OCI-LY1 (cell line): ENCODE results near the gene S100A9.

Source experiments
- H2AFZ ChIP-seq: fragments of 200-600 bp; sonication (generic), shearing (Covaris generic); 2 replicates; pipeline ENCODE4 v1.6.0; 2014; ENCODE audit warnings: antibody characterized with exemption, mild to moderate bottlenecking, low read length
- H3F3A ChIP-seq: fragments of 200-600 bp; sonication (generic), shearing (Covaris generic); 2 replicates; pipeline ENCODE4 v1.6.0; 2014; ENCODE audit warnings: mild to moderate bottlenecking, antibody characterized with exemption, low read length, moderate library complexity; ENCODE audit not compliant: insufficient read depth
- H3K27ac ChIP-seq: fragments of 200-600 bp; sonication (generic); 2 replicates; pipeline ENCODE4 v1.5.1; 2014; ENCODE audit warnings: low read length, mixed run types, mild to moderate bottlenecking, low read depth; ENCODE audit not compliant: poor library complexity, severe bottlenecking
- H3K27me3 ChIP-seq: fragments of 200-600 bp; sonication (generic); 2 replicates; pipeline ENCODE4 v1.6.0; 2014; ENCODE audit warnings: antibody characterized with exemption, mild to moderate bottlenecking, low read length, moderate library complexity; ENCODE audit not compliant: insufficient read depth
- H3K36me3 ChIP-seq: fragments of 200-600 bp; sonication (generic); 2 replicates; pipeline ENCODE4 v1.6.1; 2014; ENCODE audit warnings: mild to moderate bottlenecking, antibody characterized with exemption, low read length, moderate library complexity, mixed read lengths; ENCODE audit not compliant: insufficient read depth
- H3K4me1 ChIP-seq: fragments of 200-600 bp; sonication (generic); 2 replicates; pipeline ENCODE4 v1.5.1; 2014; ENCODE audit warnings: mild to moderate bottlenecking, low read length, moderate library complexity; ENCODE audit not compliant: insufficient read depth, severe bottlenecking
- H3K4me2 ChIP-seq: fragments of 200-600 bp; sonication (generic), shearing (Covaris generic); 2 replicates; pipeline ENCODE4 v1.6.1; 2014; ENCODE audit warnings: low read length
- H3K4me3 ChIP-seq: fragments of 200-600 bp; sonication (generic); 2 replicates; pipeline ENCODE4 v1.5.1; 2014; ENCODE audit warnings: low read length, low read depth, mild to moderate bottlenecking, mixed read lengths; ENCODE audit not compliant: poor library complexity, severe bottlenecking
- H3K79me2 ChIP-seq: fragments of 200-600 bp; shearing (Covaris generic); 2 replicates; pipeline ENCODE4 v1.6.1; 2016; ENCODE audit warnings: mixed run types, low read length, mixed read lengths; ENCODE audit not compliant: insufficient read depth
- H3K9ac ChIP-seq: fragments of 200-600 bp; sonication (generic), shearing (Covaris generic); 2 replicates; pipeline ENCODE4 v1.6.1; 2014; ENCODE audit warnings: mild to moderate bottlenecking, low read length, mixed read lengths
- H3K9me2 ChIP-seq: fragments of 200-600 bp; sonication (generic), shearing (Covaris generic); 2 replicates; pipeline ENCODE4 v1.6.1; 2014; ENCODE audit warnings: low read depth, mild to moderate bottlenecking, low read length, mixed read lengths
- H3K9me3 ChIP-seq: fragments of 200-600 bp; shearing (Covaris generic); 2 replicates; pipeline ENCODE4 v1.6.1; 2014; ENCODE audit warnings: low read length, mixed read lengths
- H4K20me1 ChIP-seq: fragments of 200-600 bp; sonication (generic), shearing (Covaris generic); 2 replicates; pipeline ENCODE4 v1.6.0; 2016; ENCODE audit warnings: mild to moderate bottlenecking, low read length; ENCODE audit not compliant: insufficient read depth
- EZH2 ChIP-seq: fragments of 200-600 bp; sonication (generic), shearing (Covaris generic); IDR thresholded peaks from 2 replicates; pipeline ENCODE4 v1.8.0; 2017; ENCODE audit warnings: borderline replicate concordance, mixed run types, mild to moderate bottlenecking, antibody characterized with exemption, low read length, moderate library complexity, mixed read lengths
- TF ChIP-seq, protein P1 (sequence below): fragments of 200-600 bp; sonication (generic), shearing (Covaris generic); IDR thresholded peaks from 2 replicates; pipeline ENCODE4 v1.5.1; 2017; ENCODE audit warnings: mild to moderate bottlenecking, antibody characterized with exemption, low read length, moderate library complexity, mixed read lengths

The S100A9 gene

GRCh38 chr1:153399401-153400055, 41.9 kb downstream of the S100A9 start:
- Histone ChIP-seq H3K79me2 (no peaks in the 10 kb centered on the region), H3F3A (no peaks in the 10 kb centered on the region), H3K4me2 (no peak overlapping the region), H3K36me3 (no peaks in the 10 kb centered on the region), H3K27ac (no peak overlapping the region), H2AFZ (no peak overlapping the region), H3K9me3 (no peaks in the 10 kb centered on the region), H3K4me3 (no peak overlapping the region), H4K20me1 (no peaks in the 10 kb centered on the region), H3K4me1 (no peaks in the 10 kb centered on the region), H3K27me3 (peaks cover 8% of the 10 kb centered on the region; the same call in 1 of the 2 replicates), H3K9me2 (no peaks in the 10 kb centered on the region), H3K9ac (no peak overlapping the region)
- TF ChIP-seq, protein P1, sequence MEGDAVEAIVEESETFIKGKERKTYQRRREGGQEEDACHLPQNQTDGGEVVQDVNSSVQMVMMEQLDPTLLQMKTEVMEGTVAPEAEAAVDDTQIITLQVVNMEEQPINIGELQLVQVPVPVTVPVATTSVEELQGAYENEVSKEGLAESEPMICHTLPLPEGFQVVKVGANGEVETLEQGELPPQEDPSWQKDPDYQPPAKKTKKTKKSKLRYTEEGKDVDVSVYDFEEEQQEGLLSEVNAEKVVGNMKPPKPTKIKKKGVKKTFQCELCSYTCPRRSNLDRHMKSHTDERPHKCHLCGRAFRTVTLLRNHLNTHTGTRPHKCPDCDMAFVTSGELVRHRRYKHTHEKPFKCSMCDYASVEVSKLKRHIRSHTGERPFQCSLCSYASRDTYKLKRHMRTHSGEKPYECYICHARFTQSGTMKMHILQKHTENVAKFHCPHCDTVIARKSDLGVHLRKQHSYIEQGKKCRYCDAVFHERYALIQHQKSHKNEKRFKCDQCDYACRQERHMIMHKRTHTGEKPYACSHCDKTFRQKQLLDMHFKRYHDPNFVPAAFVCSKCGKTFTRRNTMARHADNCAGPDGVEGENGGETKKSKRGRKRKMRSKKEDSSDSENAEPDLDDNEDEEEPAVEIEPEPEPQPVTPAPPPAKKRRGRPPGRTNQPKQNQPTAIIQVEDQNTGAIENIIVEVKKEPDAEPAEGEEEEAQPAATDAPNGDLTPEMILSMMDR = no peak
- no peak for TF ChIP-seq EZH2

- no peaks in the 10 kb centered on the region for H3K9me3 ChIP-seq
- H3K79me2 ChIP-seq = no peaks in the 10 kb centered on the region
- H3K27ac ChIP-seq = no peak overlapping the region
- no peak overlapping the region for H3K9ac ChIP-seq
- no peaks in the 10 kb centered on the region for H3K9me2 ChIP-seq
- H3K4me3 ChIP-seq = no peak overlapping the region
- TF ChIP-seq, protein P1 = no peak; the same call in 1 of the 2 replicates
- no peak for TF ChIP-seq EZH2
- H2AFZ ChIP-seq = no peak overlapping the region
- H4K20me1 ChIP-seq = no peaks in the 10 kb centered on the region
- no peaks in the 10 kb centered on the region for H3K36me3 ChIP-seq
- no peaks in the 10 kb centered on the region for H3K4me1 ChIP-seq
- H3K27me3 ChIP-seq = peaks cover 8% of the 10 kb centered on the region; the same call in 1 of the 2 replicates
- H3K4me2 ChIP-seq = no peak overlapping the region
- H3F3A ChIP-seq = no peaks in the 10 kb centered on the region
Observed at GRCh38 chr1:153400244-153400643, 42.6 kb downstream of the S100A9 start.

DNA sequence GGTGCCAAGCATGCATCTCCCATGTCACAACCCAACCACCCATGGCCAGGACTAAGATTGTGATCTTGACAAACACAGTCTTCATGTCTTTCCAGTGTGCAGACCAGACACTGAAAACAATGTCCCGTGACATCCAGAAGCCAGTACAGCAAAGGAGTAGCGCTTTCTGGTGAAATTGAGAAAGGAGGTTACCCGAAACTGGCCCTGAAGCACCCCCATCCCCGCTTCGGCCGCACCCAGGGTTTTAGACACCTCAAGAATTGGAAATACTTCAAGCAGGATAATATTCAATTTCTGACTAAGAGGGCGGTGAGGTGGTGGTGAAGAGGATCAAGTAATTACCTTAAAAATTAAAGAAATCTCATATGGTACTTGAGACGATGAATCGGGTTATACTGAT, 43.8 kb downstream of the S100A9 start:
- Histone ChIP-seq H3K9me2 (no peaks in the 10 kb centered on the region), H3K9ac (no peak overlapping the region), H3K27me3 (peaks cover 8% of the 10 kb centered on the region; the same call in 1 of the 2 replicates), H2AFZ (no peak overlapping the region), H4K20me1 (no peaks in the 10 kb centered on the region), H3K4me1 (no peaks in the 10 kb centered on the region), H3K9me3 (no peaks in the 10 kb centered on the region), H3K4me2 (no peak overlapping the region), H3K36me3 (no peaks in the 10 kb centered on the region), H3K27ac (no peak overlapping the region), H3K4me3 (no peak overlapping the region), H3F3A (no peaks in the 10 kb centered on the region), H3K79me2 (no peaks in the 10 kb centered on the region)
- TF ChIP-seq, protein P1 = no peak
- TF ChIP-seq EZH2 = no peak
